ENCODE data around the gene TCF21.
"Not testable (repeated sequence)": the region's sequence is repeated elsewhere in the genome, so short reads cannot be mapped to it uniquely, and the experiment has no call there.

The TCF21 gene

GRCh38 chr6:133921249-133921859, 32.4 kb downstream of the TCF21 start:
- DNase-seq (ENCODE audit: low read depth in 1 of 2, low spot score in 1 of 2): peak; percentile 21 to 49

- peak in 1 of 2 donors; percentile 54 for DNase-seq (ENCODE audit: low read depth in 1 of 2, low spot score in 1 of 2)
Measured at GRCh38 chr6:133923938-133924593, 35.2 kb downstream of the TCF21 start.

- not testable (repeated sequence) for DNase-seq (ENCODE audit: low read depth in 1 of 2, low spot score in 1 of 2)
Measured at GRCh38 chr6:133931221-133931620, 42.3 kb downstream of the TCF21 start.

- DNase-seq (ENCODE audit: low read depth in 1 of 2, low spot score in 1 of 2): not testable (repeated sequence)
Measured at GRCh38 chr6:133936352-133936751, 47.4 kb downstream of the TCF21 start.

- no peak for DNase-seq (ENCODE audit: low read depth in 1 of 2, low spot score in 1 of 2)
Measured at GRCh38 chr6:133937909-133938308, 49.0 kb downstream of the TCF21 start.

GRCh38 chr6:133938533-133938932, 49.6 kb downstream of the TCF21 start:
- no peak for DNase-seq (ENCODE audit: low read depth in 1 of 2, low spot score in 1 of 2)

GRCh38 chr6:133939778-133940667, 51.1 kb downstream of the TCF21 start:
- DNase-seq (ENCODE audit: low read depth in 1 of 2, low spot score in 1 of 2): no peak

All from activated CD4-positive, alpha-beta T cell treated with anti-CD3 and anti-CD28 coated beads, Interleukin-2, amount 50 U/mL, for 24 hours (primary cell).